Glomerular visceral epithelial cell (primary cell): ENCODE results near the gene MPP2.
"Not testable (repeated sequence)": the region's sequence is repeated elsewhere in the genome, so short reads cannot be mapped to it uniquely, and the experiment has no call there.

Experiments
- DNase-seq: peaks from one replicate; pipeline ENCODE4 v3.0.0-alpha.2; 2016; ENCODE audit errors: extremely low spot score

Gene MPP2

GRCh38 chr17:43931062-43931571 is 23.8 kb upstream of the MPP2 start:
- DNase-seq = peak; percentile 94

GRCh38 chr17:43928609-43929008 is 21.3 kb upstream of the MPP2 start:
- no peak for DNase-seq

GRCh38 chr17:43927929-43928328 is 20.6 kb upstream of the MPP2 start:
- DNase-seq = not testable (repeated sequence)

GRCh38 chr17:43927060-43927864 is 19.9 kb upstream of the MPP2 start:
- DNase-seq = no peak

- no peak for DNase-seq
Measured at GRCh38 chr17:43924558-43924957, 17.2 kb upstream of the MPP2 start.

GRCh38 chr17:43920500-43921095 is 13.3 kb upstream of the MPP2 start:
- no peak for DNase-seq

GRCh38 chr17:43918026-43918389 is 10.7 kb upstream of the MPP2 start:
- DNase-seq = no peak

- DNase-seq = no peak
Measured at GRCh38 chr17:43917348-43918025, 10.2 kb upstream of the MPP2 start.

- no peak for DNase-seq
Measured at GRCh38 chr17:43917016-43917347, 9.6 kb upstream of the MPP2 start.

GRCh38 chr17:43916385-43916784 is 9.0 kb upstream of the MPP2 start:
- no peak for DNase-seq

GRCh38 chr17:43915559-43915958 is 8.2 kb upstream of the MPP2 start:
- DNase-seq = no peak

- DNase-seq = no peak
Measured at GRCh38 chr17:43914451-43914850, 7.1 kb upstream of the MPP2 start.

GRCh38 chr17:43913584-43913983 is 6.2 kb upstream of the MPP2 start:
- DNase-seq = no peak

GRCh38 chr17:43912635-43913304 is 5.4 kb upstream of the MPP2 start:
- no peak for DNase-seq

GRCh38 chr17:43911904-43912303 is 4.6 kb upstream of the MPP2 start:
- no peak for DNase-seq

GRCh38 chr17:43909537-43910231 is 2.3 kb upstream of the MPP2 start:
- no peak for DNase-seq

- DNase-seq = peak; percentile 40
Measured at GRCh38 chr17:43907998-43908721, 824 bp upstream of the MPP2 start.

- DNase-seq = no peak
Measured at GRCh38 chr17:43906951-43907424, 348 bp downstream of the MPP2 start.

GRCh38 chr17:43905985-43906852 is 1.1 kb downstream of the MPP2 start:
- DNase-seq = peak; percentile 61

GRCh38 chr17:43905400-43905984 is 1.8 kb downstream of the MPP2 start:
- DNase-seq = no peak
